Rectal smooth muscle tissue (tissue), 1 donor: Measurements from ENCODE around the gene COMMD8.

Experiments used
- H3K27ac ChIP-seq: one replicate; pipeline ENCODE4 v1.7.0; 2013; ENCODE audit warnings: low read depth, low read length, inconsistent platforms
- H3K27me3 ChIP-seq: one replicate; pipeline ENCODE4 v1.7.0; 2013; ENCODE audit warnings: low read length; ENCODE audit not compliant: control insufficient read depth, insufficient read depth
- H3K36me3 ChIP-seq: one replicate; pipeline ENCODE4 v1.7.0; 2013; ENCODE audit warnings: low read length; ENCODE audit not compliant: control insufficient read depth, insufficient read depth
- H3K4me1 ChIP-seq: one replicate; pipeline ENCODE4 v1.7.0; 2013; ENCODE audit warnings: low read length; ENCODE audit not compliant: control insufficient read depth, insufficient read depth
- H3K4me3 ChIP-seq: one replicate; pipeline ENCODE4 v1.7.0; 2013; ENCODE audit warnings: low read length
- H3K9ac ChIP-seq: one replicate; pipeline ENCODE4 v1.7.0; 2013; ENCODE audit warnings: low read length

The COMMD8 gene

GRCh38 chr4:47415719-47416118 lies 47.8 kb downstream of the COMMD8 start:
- no peaks in the 10 kb centered on the region for H3K4me1 ChIP-seq

GRCh38 chr4:47413521-47413920 lies 50.0 kb downstream of the COMMD8 start:
- Histone ChIP-seq H3K9ac (no peak overlapping the region), H3K36me3 (no peaks in the 10 kb centered on the region), H3K4me1 (no peaks in the 10 kb centered on the region), H3K4me3 (no peak overlapping the region), H3K27ac (no peak overlapping the region), H3K27me3 (no peaks in the 10 kb centered on the region)

More at GRCh38 chr4:47415719-47416118, 47.8 kb downstream of the COMMD8 start:
- Histone ChIP-seq H3K4me3 (no peak overlapping the region), H3K36me3 (no peaks in the 10 kb centered on the region), H3K9ac (no peak overlapping the region), H3K27ac (no peak overlapping the region), H3K27me3 (no peaks in the 10 kb centered on the region)

- H3K9ac ChIP-seq: no peak overlapping the region
- H3K4me1 ChIP-seq: no peaks in the 10 kb centered on the region
- H3K27ac ChIP-seq: no peak overlapping the region
- H3K27me3 ChIP-seq: no peaks in the 10 kb centered on the region
- no peaks in the 10 kb centered on the region for H3K36me3 ChIP-seq
- no peak overlapping the region for H3K4me3 ChIP-seq
Observed at GRCh38 chr4:47410271-47410670, 53.2 kb downstream of the COMMD8 start.

- no peak overlapping the region for H3K9ac ChIP-seq
- H3K36me3 ChIP-seq: no peaks in the 10 kb centered on the region
- H3K4me1 ChIP-seq: no peaks in the 10 kb centered on the region
- H3K27ac ChIP-seq: no peak overlapping the region
- H3K4me3 ChIP-seq: no peak overlapping the region
- no peaks in the 10 kb centered on the region for H3K27me3 ChIP-seq
Observed at GRCh38 chr4:47406408-47406807, 57.1 kb downstream of the COMMD8 start.
